SK-N-SH (cell line): ENCODE measurements around the gene TTC16. TPM values are rescaled to one million over a fixed set of nuclear protein-coding genes. Genes with fewer than 3 reads are reported as not detected.

Experiments used
- CTCF ChIA-PET: fragments of 300-600, 350-600 bp; formaldehyde crosslinking; extraction: SDS; loops from one replicate; lab custom pipeline; 2021; lab: Yijun Ruan, JAX
- POLR2A ChIA-PET: fragments of 350-600 bp; sonication (Branson Sonifier 250); formaldehyde crosslinking; extraction: SDS; loops from one replicate; lab custom pipeline; 2020; ENCODE audit warnings: antibody characterized with exemption, inconsistent platforms; lab: Yijun Ruan, JAX
- DNase-seq: peaks from one replicate; pipeline ENCODE4 v3.0.0; 2012
- H2AFZ ChIP-seq: fragments of 200-600 bp; sonication (generic); 2 replicates; pipeline ENCODE4 v1.8.1; 2016; ENCODE audit warnings: antibody characterized with exemption, mild to moderate bottlenecking, low read depth
- H3F3A ChIP-seq: fragments of 200-600 bp; sonication (generic); replicated peaks from 2 replicates; pipeline ENCODE3; 2016; ENCODE audit warnings: antibody characterized with exemption, mild to moderate bottlenecking; ENCODE audit not compliant: insufficient read depth
- H3K27ac ChIP-seq, 2 experiments: fragments of 200-500 bp in 1 of 2; fragments of 200-600 bp in 1 of 2; sonication (Bioruptor generic) in 1 of 2; sonication (generic), shearing (Covaris generic) in 1 of 2; 2 replicates each; pipeline versions ENCODE4 v1.5.1 to v1.6.1; 2014 to 2016; ENCODE audit warnings: low read depth in 2 of 2, inconsistent platforms in 1 of 2, low read length in 1 of 2, mild to moderate bottlenecking in 1 of 2, mixed read lengths in 1 of 2
- H3K27me3 ChIP-seq: fragments of 200-600 bp; sonication (generic), shearing (Covaris generic); 2 replicates; pipeline ENCODE4 v1.6.1; 2016; ENCODE audit warnings: mixed run types; ENCODE audit not compliant: insufficient read depth
- H3K36me3 ChIP-seq, 2 experiments: fragments of 200-500 bp in 1 of 2; fragments of 200-600 bp in 1 of 2; sonication (Bioruptor generic) in 1 of 2; sonication (generic) in 1 of 2; replicated peaks in 1 of 2; 2 replicates each; pipeline versions ENCODE3 to v1.5.1; 2014 to 2016; ENCODE audit warnings: low read length in 1 of 2, mild to moderate bottlenecking in 1 of 2; ENCODE audit not compliant: insufficient read depth in 2 of 2, control insufficient read depth in 1 of 2
- H3K4me1 ChIP-seq, 2 experiments: fragments of 200-500 bp in 1 of 2; fragments of 200-600 bp in 1 of 2; sonication (Bioruptor generic) in 1 of 2; sonication (generic), shearing (Covaris generic) in 1 of 2; 2 replicates each; pipeline versions ENCODE4 v1.5.1 to v1.6.1; 2014 to 2016; ENCODE audit warnings: low read depth in 1 of 2, low read length in 1 of 2, mixed run types in 1 of 2; ENCODE audit not compliant: insufficient read depth in 2 of 2, control insufficient read depth in 1 of 2
- H3K4me2 ChIP-seq: fragments of 200-600 bp; sonication (generic), shearing (Covaris generic); 2 replicates; pipeline ENCODE4 v1.6.1; 2017; ENCODE audit warnings: mixed run types
- H3K4me3 ChIP-seq, 2 experiments: fragments of 200-500 bp in 1 of 2; fragments of 200-600 bp in 1 of 2; sonication (Bioruptor generic) in 1 of 2; sonication (generic), shearing (Covaris generic) in 1 of 2; 2 replicates each; pipeline versions ENCODE4 v1.5.1 to v1.8.1; 2014 to 2016; ENCODE audit warnings: low read depth in 2 of 2, inconsistent platforms in 1 of 2, low read length in 1 of 2, mild to moderate bottlenecking in 1 of 2, mixed read lengths in 1 of 2, moderate library complexity in 1 of 2
- H3K79me2 ChIP-seq: fragments of 200-600 bp; sonication (generic); 2 replicates; pipeline ENCODE4 v1.8.1; 2017; ENCODE audit warnings: mild to moderate bottlenecking; ENCODE audit not compliant: insufficient read depth
- H3K9ac ChIP-seq: fragments of 200-600 bp; sonication (generic); 2 replicates; pipeline ENCODE4 v1.6.1; 2017; ENCODE audit warnings: mixed run types
- H3K9me2 ChIP-seq: fragments of 200-600 bp; sonication (generic); 2 replicates; pipeline ENCODE4 v1.6.1; 2017; ENCODE audit warnings: mixed run types
- H3K9me3 ChIP-seq: fragments of 200-600 bp; sonication (generic); 2 replicates; pipeline ENCODE4 v1.6.1; 2017; ENCODE audit warnings: mixed run types, mild to moderate bottlenecking, moderate library complexity
- H4K20me1 ChIP-seq: fragments of 200-600 bp; sonication (generic); 2 replicates; pipeline ENCODE4 v1.6.1; 2017; ENCODE audit warnings: mild to moderate bottlenecking, mixed run types; ENCODE audit not compliant: insufficient read depth
- CHD2 ChIP-seq: fragments of 150-350 bp; IDR thresholded peaks from 2 replicates; pipeline ENCODE4 v1.6.1; 2018; ENCODE audit warnings: low read length; ENCODE audit not compliant: partially characterized antibody
- CTCF ChIP-seq: fragments of 200-600 bp; sonication (generic); IDR thresholded peaks from 2 replicates; pipeline ENCODE4 v1.6.1; 2017; ENCODE audit warnings: antibody characterized with exemption, mild to moderate bottlenecking, moderate library complexity
- EZH2phosphoT487 ChIP-seq: fragments of 200-600 bp; sonication (generic); IDR thresholded peaks from 2 replicates; pipeline ENCODE4 v1.6.1; 2017; ENCODE audit warnings: low read depth, mixed run types, mild to moderate bottlenecking, antibody characterized with exemption, moderate library complexity, borderline replicate concordance
- IRF3 ChIP-seq: fragments of 150-350 bp; IDR thresholded peaks from 2 replicates; pipeline ENCODE4 v1.6.1; 2016; ENCODE audit warnings: mild to moderate bottlenecking, low read depth, low read length
- JUND ChIP-seq: IDR thresholded peaks from 2 replicates; pipeline ENCODE4 v1.4.0; 2012
- MEF2A ChIP-seq: IDR thresholded peaks from 2 replicates; pipeline ENCODE4 v1.4.0; 2012; ENCODE audit warnings: low read depth, borderline replicate concordance
- MXI1 ChIP-seq: IDR thresholded peaks from 2 replicates; pipeline ENCODE4 v1.6.1; 2012; ENCODE audit warnings: mild to moderate bottlenecking, low read depth, low read length, improper control_type of control experiment
- POLR2AphosphoS5 ChIP-seq: IDR thresholded peaks from 2 replicates; pipeline ENCODE4 v1.6.1; 2012; ENCODE audit warnings: low read depth, low read length
- RAD21 ChIP-seq: IDR thresholded peaks from 2 replicates; pipeline ENCODE4 v1.6.1; 2012; ENCODE audit warnings: mild to moderate bottlenecking, low read length
- REST ChIP-seq: IDR thresholded peaks from 2 replicates; pipeline ENCODE4 v1.6.1; 2012; ENCODE audit warnings: mild to moderate bottlenecking, low read depth, low read length, moderate library complexity
- SMC3 ChIP-seq: IDR thresholded peaks from 2 replicates; pipeline ENCODE4 v1.6.1; 2012; ENCODE audit warnings: low read depth, low read length, improper control_type of control experiment
- TAF1 ChIP-seq: IDR thresholded peaks from 2 replicates; pipeline ENCODE4 v1.6.1; 2012; ENCODE audit warnings: low read depth, mild to moderate bottlenecking, low read length, moderate library complexity, borderline replicate concordance
- WGBS: methylation state at CpG from one replicate; pipeline ENCODE4 v1.1.6; 2017; ENCODE audit warnings: low lambda C conversion rate; 5-methylcytosine and 5-hydroxymethylcytosine counted together
- polyA plus RNA-seq, 3 experiments: library from polyadenylated mRNA; depleted of rRNA; stranded (reverse); fragments of >200 nt; gene quantifications; 2 replicates each; pipeline ENCODE4 v1.2.3, GENCODE V29; 2012

Gene TTC16
- polyA plus RNA-seq, 1 of the 3 experiments (the other 2 are of a cell fraction), result 0.05 TPM

GRCh38 chr9:127676638-127677037 lies 39.2 kb upstream of the TTC16 start:
- Histone ChIP-seq H3K27me3 (no peaks in the 10 kb centered on the region), H3K27ac (no peak overlapping the region), H3K9me3 (no peaks in the 10 kb centered on the region), H3F3A (no peaks in the 10 kb centered on the region), H3K4me1 (no peaks in the 10 kb centered on the region), H3K4me2 (no peak overlapping the region), H3K36me3 (peaks cover 24 to 69% of the 10 kb centered on the region in 2 experiments), H3K4me3 (no peak overlapping the region), H2AFZ (no peak overlapping the region), H4K20me1 (no peaks in the 10 kb centered on the region), H3K9ac (no peak overlapping the region), H3K79me2 (no peaks in the 10 kb centered on the region), H3K9me2 (no peaks in the 10 kb centered on the region)
- ChIA-PET CTCF (interaction anchor here (1.1 kb wide), 1 partner anchor 8 kb away, joined by 3 read pairs; no protein-coding TSS in a partner anchor), POLR2A (no interaction called here)
- no peak for DNase-seq
- TF ChIP-seq MXI1 (no peak), RAD21 (no peak), SMC3 (no peak), CTCF (no peak), CHD2 (no peak), JUND (no peak), POLR2AphosphoS5 (no peak), TAF1 (no peak), EZH2phosphoT487 (no peak), REST (no peak), IRF3 (no peak), MEF2A (no peak)
- WGBS, result 93% methylated on average over 10 of the region's 12 CpGs
